GM18511 (cell line): ENCODE results near the gene NPAS3.

Experiments
- ATAC-seq: cut with Tn5 transposase; IDR thresholded peaks from one replicate; pipeline ENCODE4 v1.9.1; 2021; ENCODE audit warnings: mild to moderate bottlenecking, moderate library complexity; ENCODE audit not compliant: unreplicated experiment

NPAS3 gene

GRCh38 chr14:33363682-33364081, 425.0 kb downstream of the NPAS3 start:
- no peak for ATAC-seq

GRCh38 chr14:33364466-33364865, 425.8 kb downstream of the NPAS3 start:
- no peak for ATAC-seq

- ATAC-seq: no peak
Measured at GRCh38 chr14:33369041-33369440, 430.4 kb downstream of the NPAS3 start.

- peak; percentile 96 for ATAC-seq
Measured at GRCh38 chr14:33369972-33370371, 431.3 kb downstream of the NPAS3 start.

- ATAC-seq: peak; percentile 17
Measured at GRCh38 chr14:33370426-33370825, 431.7 kb downstream of the NPAS3 start.

- ATAC-seq: no peak
Measured at GRCh38 chr14:33375196-33375595, 436.5 kb downstream of the NPAS3 start.

GRCh38 chr14:33375786-33376185, 437.1 kb downstream of the NPAS3 start:
- no peak for ATAC-seq

GRCh38 chr14:33376510-33376909, 437.8 kb downstream of the NPAS3 start:
- ATAC-seq: no peak

- ATAC-seq: peak; percentile 85
Measured at GRCh38 chr14:33377596-33378390, 439.1 kb downstream of the NPAS3 start.

GRCh38 chr14:33381717-33382116, 443.0 kb downstream of the NPAS3 start:
- no peak for ATAC-seq

- ATAC-seq: no peak
Measured at GRCh38 chr14:33386140-33386539, 447.5 kb downstream of the NPAS3 start.

GRCh38 chr14:33386781-33387180, 448.1 kb downstream of the NPAS3 start:
- ATAC-seq: no peak

- no peak for ATAC-seq
Measured at GRCh38 chr14:33390335-33390734, 451.7 kb downstream of the NPAS3 start.

- no peak for ATAC-seq
Measured at GRCh38 chr14:33393231-33393894, 454.7 kb downstream of the NPAS3 start.

GRCh38 chr14:33393895-33394368, 455.3 kb downstream of the NPAS3 start:
- no peak for ATAC-seq

GRCh38 chr14:33401311-33401710, 462.6 kb downstream of the NPAS3 start:
- no peak for ATAC-seq

GRCh38 chr14:33402604-33403003, 463.9 kb downstream of the NPAS3 start:
- ATAC-seq: no peak

GRCh38 chr14:33404054-33404453, 465.4 kb downstream of the NPAS3 start:
- no peak for ATAC-seq

GRCh38 chr14:33404964-33405574, 466.4 kb downstream of the NPAS3 start:
- no peak for ATAC-seq

- ATAC-seq: no peak
Measured at GRCh38 chr14:33406766-33407165, 468.1 kb downstream of the NPAS3 start.

GRCh38 chr14:33408291-33408690, 469.6 kb downstream of the NPAS3 start:
- ATAC-seq: no peak

- ATAC-seq: no peak
Measured at GRCh38 chr14:33412450-33412849, 473.8 kb downstream of the NPAS3 start.
